Hepatocyte (in vitro differentiated cells): Measurements from ENCODE around the gene TNFSF12. TPM values are rescaled to one million over a fixed set of nuclear protein-coding genes. Genes with fewer than 3 reads are reported as not detected.
A peak's percentile ranks its signal among the peaks of the same experiment; 100 is the strongest.

Experiments used
- DNase-seq: peaks from one replicate; pipeline ENCODE4 v3.0.0-alpha.2; 2016; ENCODE audit warnings: low spot score
- H2AFZ ChIP-seq: fragments of 200-600 bp; sonication (generic); 2 replicates; pipeline ENCODE4 v1.6.0; 2016; ENCODE audit warnings: antibody characterized with exemption, mild to moderate bottlenecking
- H3K27ac ChIP-seq: fragments of 200-600 bp; sonication (generic); 2 replicates; pipeline ENCODE4 v1.5.1; 2016; ENCODE audit warnings: mild to moderate bottlenecking
- H3K27me3 ChIP-seq: fragments of 200-600 bp; sonication (generic); 2 replicates; pipeline ENCODE4 v1.6.1; 2016
- H3K36me3 ChIP-seq: fragments of 200-600 bp; sonication (generic); replicated peaks from 2 replicates; pipeline ENCODE4 v1.5.1; 2016; ENCODE audit warnings: low read depth; ENCODE audit not compliant: insufficient read depth
- H3K4me1 ChIP-seq: fragments of 200-600 bp; sonication (generic); 2 replicates; pipeline ENCODE4 v1.5.1; 2016; ENCODE audit warnings: mild to moderate bottlenecking, moderate library complexity; ENCODE audit not compliant: insufficient read depth
- H3K4me2 ChIP-seq: fragments of 200-600 bp; sonication (generic); 2 replicates; pipeline ENCODE4 v1.6.0; 2016
- H3K4me3 ChIP-seq: fragments of 200-600 bp; sonication (generic); 2 replicates; pipeline ENCODE4 v1.5.1; 2016; ENCODE audit warnings: mild to moderate bottlenecking
- H3K79me2 ChIP-seq: fragments of 200-600 bp; sonication (generic); 2 replicates; pipeline ENCODE4 v1.6.0; 2017; ENCODE audit warnings: mild to moderate bottlenecking
- H3K9me2 ChIP-seq: fragments of 200-600 bp; sonication (generic); replicated peaks from 2 replicates; pipeline ENCODE4 v1.6.0; 2017; ENCODE audit warnings: mild to moderate bottlenecking; ENCODE audit not compliant: insufficient read depth
- H3K9me3 ChIP-seq: fragments of 200-600 bp; sonication (generic); 2 replicates; pipeline ENCODE4 v1.5.1; 2016; ENCODE audit warnings: low read depth, mild to moderate bottlenecking
- H4K20me1 ChIP-seq: fragments of 200-600 bp; sonication (generic); 2 replicates; pipeline ENCODE4 v1.6.0; 2016; ENCODE audit warnings: mild to moderate bottlenecking; ENCODE audit not compliant: insufficient read depth, poor library complexity, severe bottlenecking
- CTCF ChIP-seq: fragments of 200-600 bp; sonication (generic); IDR thresholded peaks from 2 replicates; pipeline ENCODE4 v1.5.1; 2016; ENCODE audit warnings: antibody characterized with exemption, mild to moderate bottlenecking; ENCODE audit not compliant: poor library complexity
- EZH2 ChIP-seq: fragments of 200-600 bp; sonication (generic); IDR thresholded peaks from 2 replicates; pipeline ENCODE4 v1.6.1; 2016; ENCODE audit warnings: antibody characterized with exemption, mild to moderate bottlenecking, borderline replicate concordance
- EZH2phosphoT487 ChIP-seq: fragments of 200-600 bp; sonication (generic); IDR thresholded peaks from one replicate; pipeline ENCODE4 v1.6.1; 2018; ENCODE audit warnings: antibody characterized with exemption, mild to moderate bottlenecking, low read depth, moderate library complexity; ENCODE audit not compliant: unreplicated experiment, severe bottlenecking
- WGBS: methylation state at CpG from one replicate; pipeline ENCODE4 v1.1.6; 2016; ENCODE audit warnings: low lambda C conversion rate; ENCODE audit errors: missing lambda C conversion rate; 5-methylcytosine and 5-hydroxymethylcytosine counted together
- polyA plus RNA-seq: library from polyadenylated mRNA; unstranded; fragments of >200 nt; fragmentation: Nextera tagmentation; extraction: Ambion mirVana; gene quantifications from 2 replicates; pipeline ENCODE4 v1.2.1, GENCODE V29; 2016
- total RNA-seq: library from RNA; depleted of rRNA; stranded (reverse); fragments of >200 nt; gene quantifications from 2 replicates; pipeline ENCODE4 v1.2.3, GENCODE V29; 2014

Gene TNFSF12
- total and polyA plus RNA-seq, 2 experiments from 2014 or later, result 4.5 to 8.0 TPM

- no peak for DNase-seq
- Histone ChIP-seq H3K4me1 (no peaks in the 10 kb centered on the region), H3K79me2 (peaks cover 22% of the 10 kb centered on the region), H3K27me3 (no peaks in the 10 kb centered on the region), H3K9me3 (no peaks in the 10 kb centered on the region), H3K36me3 (no peaks in the 10 kb centered on the region), H3K27ac (no peak overlapping the region), H4K20me1 (no peaks in the 10 kb centered on the region), H3K4me2 (no peak overlapping the region), H3K9me2 (no peaks in the 10 kb centered on the region), H2AFZ (no peak overlapping the region), H3K4me3 (no peak overlapping the region)
- no peak for TF ChIP-seq EZH2
- TF ChIP-seq CTCF, result no peak
- no peak for TF ChIP-seq EZH2phosphoT487
- 95% methylated on average over 27 of the region's 30 CpGs for WGBS
Measured at GRCh38 chr17:7588553-7589203, 39.8 kb downstream of the TNFSF12 start.

GRCh38 chr17:7589204-7589868 is 40.5 kb downstream of the TNFSF12 start:
- no peak overlapping the region for H3K4me2 ChIP-seq
- no peaks in the 10 kb centered on the region for H3K9me3 ChIP-seq
- WGBS, result 63% methylated on average over 55 of the region's 56 CpGs
- H3K27ac ChIP-seq, result no peak overlapping the region
- TF ChIP-seq EZH2phosphoT487, result no peak
- TF ChIP-seq CTCF, result peak; percentile 68
- no peak for TF ChIP-seq EZH2
- H3K9me2 ChIP-seq, result no peaks in the 10 kb centered on the region
- no peaks in the 10 kb centered on the region for H3K27me3 ChIP-seq
- peak; percentile 84 for DNase-seq
- no peaks in the 10 kb centered on the region for H3K4me1 ChIP-seq
- H3K79me2 ChIP-seq, result peaks cover 21% of the 10 kb centered on the region
- H3K4me3 ChIP-seq, result no peak overlapping the region
- peaks cover under 1% of the 10 kb centered on the region for H3K36me3 ChIP-seq
- H4K20me1 ChIP-seq, result no peaks in the 10 kb centered on the region
- H2AFZ ChIP-seq, result no peak overlapping the region

GRCh38 chr17:7589891-7590691 is 41.2 kb downstream of the TNFSF12 start, which contains the start of gene SOX15:
Gene SOX15, minus strand, starts transcription at chr17:7590094. Its CDS starts 418 bp downstream, at chr17:7589676.
- H3K4me3 ChIP-seq, result no peak within 1 kb of the TSS
- DNase-seq, result peak; percentile 19
- H3K79me2 ChIP-seq, result peaks cover 18% of the 10 kb centered on the region
- no peaks in the 10 kb centered on the region for H3K9me2 ChIP-seq
- no peaks in the 10 kb centered on the region for H3K9me3 ChIP-seq
- H4K20me1 ChIP-seq, result no peaks in the 10 kb centered on the region
- no peak within 1 kb of the TSS for H3K4me2 ChIP-seq
- H3K27ac ChIP-seq, result peak within 1 kb of the TSS; percentile 65
- no peaks in the 10 kb centered on the region for H3K27me3 ChIP-seq
- no peak within 1 kb of the TSS for H2AFZ ChIP-seq
- no peaks in the 10 kb centered on the region for H3K4me1 ChIP-seq
- WGBS, result 85% methylated on average over 21 of the region's 24 CpGs
- H3K36me3 ChIP-seq, result peaks cover 5% of the 10 kb centered on the region
- TF ChIP-seq CTCF, result no peak
- TF ChIP-seq EZH2phosphoT487, result no peak
- TF ChIP-seq EZH2, result no peak
